Measurements from ENCODE around the gene MAP2K6.

- TF ChIP-seq CTCF (IDR thresholded peaks at IDR 0.05) (no peak), POLR2A (IDR thresholded peaks at IDR 0.05) (no peak)
Observed at GRCh38 chr17:69407759-69408158, 6.7 kb upstream of the MAP2K6 start.
